PC-3 (cell line): ENCODE results near the gene PFKL. TPM values are rescaled to one million over a fixed set of nuclear protein-coding genes. Genes with fewer than 3 reads are reported as not detected.
"Not testable (repeated sequence)": the region's sequence is repeated elsewhere in the genome, so short reads cannot be mapped to it uniquely, and the experiment has no call there.

Source experiments
- ATAC-seq: fragments of 200-7000 bp; cut with Tn5 transposase; 2 replicates; pipeline ENCODE4 v1.9.1; 2020; ENCODE audit warnings: mild to moderate bottlenecking, moderate library complexity
- BruUV-seq: library from RNA; stranded (reverse); fragments of 400-500 nt; replicated peaks from 2 replicates; lab custom pipeline; 2021; lab: Mats Ljungman, UMichigan
- CTCF ChIA-PET: fragments of 300-600 bp; sonication (Branson Sonifier 250); formaldehyde crosslinking; loops from one replicate; lab custom pipeline; 2022; ENCODE audit warnings: antibody characterized with exemption; lab: Charles Lee
- POLR2A ChIA-PET: fragments of 300-600 bp; sonication (Branson Sonifier 250); formaldehyde crosslinking; loops from one replicate; lab custom pipeline; 2022; ENCODE audit warnings: antibody characterized with exemption; ENCODE audit not compliant: unreplicated experiment; lab: Charles Lee
- DNase-seq: peaks from one replicate; pipeline ENCODE4 v3.0.0-alpha.2; 2015
- H2AFZ ChIP-seq: fragments of 300-600 bp; sonication (generic); 2 replicates; pipeline ENCODE4 v1.6.0; 2016; ENCODE audit warnings: antibody characterized with exemption, low read length
- H3F3A ChIP-seq: fragments of 300-600 bp; sonication (generic); one replicate; pipeline ENCODE4 v1.6.0; 2017; ENCODE audit warnings: antibody characterized with exemption, low read length, control low read depth, mild to moderate bottlenecking; ENCODE audit not compliant: unreplicated experiment
- H3K27ac ChIP-seq: fragments of 300-600 bp; sonication (generic); 2 replicates; pipeline ENCODE4 v1.5.1; 2016; ENCODE audit warnings: mild to moderate bottlenecking, low read length
- H3K27me3 ChIP-seq: fragments of 300-600 bp; sonication (generic); 2 replicates; pipeline ENCODE4 v1.6.1; 2016; ENCODE audit warnings: low read length, mixed read lengths
- H3K36me3 ChIP-seq: fragments of 300-600 bp; sonication (generic); 2 replicates; pipeline ENCODE4 v1.6.1; 2016; ENCODE audit warnings: low read depth, mixed run types, low read length, mixed read lengths
- H3K4me1 ChIP-seq: fragments of 300-600 bp; sonication (generic); 2 replicates; pipeline ENCODE4 v1.5.1; 2016; ENCODE audit warnings: low read length; ENCODE audit not compliant: insufficient read depth
- H3K4me2 ChIP-seq: fragments of 300-600 bp; sonication (generic); 2 replicates; pipeline ENCODE4 v1.6.0; 2016; ENCODE audit warnings: low read length
- H3K4me3 ChIP-seq: fragments of 300-600 bp; sonication (generic); 2 replicates; pipeline ENCODE4 v1.5.1; 2016; ENCODE audit warnings: mild to moderate bottlenecking, low read length, mixed read lengths
- H3K79me2 ChIP-seq: fragments of 300-600 bp; sonication (generic); 2 replicates; pipeline ENCODE4 v1.6.1; 2017; ENCODE audit warnings: low read length, mixed read lengths
- H3K9ac ChIP-seq: fragments of 300-600 bp; sonication (generic); 2 replicates; pipeline ENCODE4 v1.6.0; 2016; ENCODE audit warnings: mild to moderate bottlenecking, low read length
- H3K9me2 ChIP-seq: fragments of 300-600 bp; sonication (generic); replicated peaks from 2 replicates; pipeline ENCODE4 v1.6.1; 2016; ENCODE audit warnings: mixed run types, low read length, mixed read lengths
- H3K9me3 ChIP-seq: fragments of 300-600 bp; sonication (generic); 2 replicates; pipeline ENCODE4 v1.6.1; 2016; ENCODE audit warnings: low read length, mixed read lengths
- H4K20me1 ChIP-seq: fragments of 300-600 bp; sonication (generic); 2 replicates; pipeline ENCODE4 v1.6.1; 2016; ENCODE audit warnings: low read length, mixed read lengths
- EZH2 ChIP-seq: fragments of 300-600 bp; sonication (generic); IDR thresholded peaks from one replicate; pipeline ENCODE4 v1.6.1; 2017; ENCODE audit warnings: antibody characterized with exemption, mild to moderate bottlenecking, low read length; ENCODE audit not compliant: unreplicated experiment
- EZH2phosphoT487 ChIP-seq: fragments of 300-600 bp; sonication (generic); IDR thresholded peaks from 2 replicates; pipeline ENCODE4 v1.6.1; 2018; ENCODE audit warnings: mild to moderate bottlenecking, antibody characterized with exemption, low read length, borderline replicate concordance
- intact Hi-C: fragments of 100-400 bp; cut with micrococcal nuclease; formaldehyde crosslinking; loops from 2 replicates; pipeline ENCODE4 v1.9.0; 2023
- total RNA-seq: library from RNA; depleted of rRNA; stranded (reverse); fragments of >200 nt; gene quantifications from 2 replicates; pipeline ENCODE4 v1.2.3, GENCODE V29; 2014
- TF ChIP-seq, protein P1 (sequence below): fragments of 300-600 bp; sonication (generic); conservative IDR thresholded peaks from 2 replicates; pipeline ENCODE4 v1.5.1; 2017; ENCODE audit warnings: antibody characterized with exemption, low read depth, mild to moderate bottlenecking, low read length

Gene PFKL
- total RNA-seq, 1 experiment from 2014 or later: 223 TPM

DNA sequence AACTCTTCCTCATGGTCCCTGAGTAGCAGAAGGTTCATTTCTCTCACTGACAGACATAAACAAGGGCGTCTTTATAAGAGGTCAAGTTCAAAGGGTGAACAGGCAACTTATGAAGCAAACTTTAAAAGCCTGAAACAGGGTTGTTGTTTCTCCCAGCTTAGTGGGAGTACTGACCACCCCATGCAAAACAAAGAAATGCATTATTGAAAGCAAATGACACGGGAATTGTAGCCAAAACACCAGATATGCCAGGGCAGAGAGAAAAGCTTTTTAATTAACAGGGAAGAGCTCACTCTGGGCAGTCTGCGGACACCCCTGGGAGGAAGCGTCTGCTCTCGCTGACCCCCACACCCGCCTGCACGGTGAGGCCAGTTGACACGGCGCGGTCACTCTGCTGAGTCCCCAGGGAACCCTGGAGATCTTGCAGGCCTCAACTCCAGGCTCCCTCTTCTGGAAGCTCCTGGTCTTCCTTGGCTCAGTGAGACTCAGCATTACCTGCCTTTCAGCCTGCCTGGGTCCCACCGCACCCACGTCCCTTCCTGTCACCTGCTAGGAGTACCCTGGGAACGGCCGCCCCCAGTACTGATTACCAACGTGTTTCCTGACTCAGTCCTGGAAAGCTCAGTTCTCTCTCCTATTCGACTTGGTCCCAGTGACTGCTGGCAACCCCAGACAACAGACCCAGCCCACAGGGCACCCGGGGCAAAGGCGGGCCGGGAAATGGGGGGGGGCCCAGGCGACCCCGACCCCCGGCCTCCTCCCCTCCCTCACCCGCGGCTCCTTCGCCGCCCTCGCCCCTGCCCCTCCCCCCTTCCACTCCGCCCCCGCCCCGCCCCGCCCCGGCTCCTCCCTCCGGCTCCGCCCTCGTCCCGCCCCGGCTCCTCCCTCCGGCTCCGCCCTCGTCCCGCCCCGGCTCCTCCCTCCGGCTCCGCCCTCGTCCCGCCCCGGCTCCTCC, 38.4 kb downstream of the PFKL start:
- peaks cover 13% of the 10 kb centered on the region for H3K4me1 ChIP-seq
- H3K27ac ChIP-seq: peak overlapping the region; percentile 17
- intact Hi-C loops: loop anchor here (5.0 to 10.0 kb wide), 2 partner anchors 89 to 117 kb away; partner anchors contain the start of gene LRRC3
- no peak for TF ChIP-seq EZH2
- TF ChIP-seq, protein P1, sequence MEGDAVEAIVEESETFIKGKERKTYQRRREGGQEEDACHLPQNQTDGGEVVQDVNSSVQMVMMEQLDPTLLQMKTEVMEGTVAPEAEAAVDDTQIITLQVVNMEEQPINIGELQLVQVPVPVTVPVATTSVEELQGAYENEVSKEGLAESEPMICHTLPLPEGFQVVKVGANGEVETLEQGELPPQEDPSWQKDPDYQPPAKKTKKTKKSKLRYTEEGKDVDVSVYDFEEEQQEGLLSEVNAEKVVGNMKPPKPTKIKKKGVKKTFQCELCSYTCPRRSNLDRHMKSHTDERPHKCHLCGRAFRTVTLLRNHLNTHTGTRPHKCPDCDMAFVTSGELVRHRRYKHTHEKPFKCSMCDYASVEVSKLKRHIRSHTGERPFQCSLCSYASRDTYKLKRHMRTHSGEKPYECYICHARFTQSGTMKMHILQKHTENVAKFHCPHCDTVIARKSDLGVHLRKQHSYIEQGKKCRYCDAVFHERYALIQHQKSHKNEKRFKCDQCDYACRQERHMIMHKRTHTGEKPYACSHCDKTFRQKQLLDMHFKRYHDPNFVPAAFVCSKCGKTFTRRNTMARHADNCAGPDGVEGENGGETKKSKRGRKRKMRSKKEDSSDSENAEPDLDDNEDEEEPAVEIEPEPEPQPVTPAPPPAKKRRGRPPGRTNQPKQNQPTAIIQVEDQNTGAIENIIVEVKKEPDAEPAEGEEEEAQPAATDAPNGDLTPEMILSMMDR: peak; percentile 53; the same call in 1 of the 2 replicates
- H3K4me2 ChIP-seq: peak overlapping the region; percentile 76
- H3F3A ChIP-seq: peaks cover 5% of the 10 kb centered on the region
- peak; percentile 43 for ATAC-seq
- ChIA-PET CTCF (no interaction called here), POLR2A (interaction anchor here (0.6 to 1.1 kb wide), 5 partner anchors 13 to 1307 kb away, joined by 3 to 5 read pairs (median 3); no protein-coding TSS in a partner anchor)
- no peaks in the 10 kb centered on the region; the same call in 1 of the 2 replicates for H3K36me3 ChIP-seq
- H2AFZ ChIP-seq: peak overlapping the region; percentile 45
- no peaks in the 10 kb centered on the region for H3K79me2 ChIP-seq
- no TSS peak for BruUV-seq
- H3K9me2 ChIP-seq: no peaks in the 10 kb centered on the region
- H4K20me1 ChIP-seq: no peaks in the 10 kb centered on the region
- no peaks in the 10 kb centered on the region for H3K27me3 ChIP-seq
- H3K9me3 ChIP-seq: no peaks in the 10 kb centered on the region
- H3K4me3 ChIP-seq: peak overlapping the region; percentile 57
- DNase-seq: peak; percentile 66
- H3K9ac ChIP-seq: no peak overlapping the region

DNA sequence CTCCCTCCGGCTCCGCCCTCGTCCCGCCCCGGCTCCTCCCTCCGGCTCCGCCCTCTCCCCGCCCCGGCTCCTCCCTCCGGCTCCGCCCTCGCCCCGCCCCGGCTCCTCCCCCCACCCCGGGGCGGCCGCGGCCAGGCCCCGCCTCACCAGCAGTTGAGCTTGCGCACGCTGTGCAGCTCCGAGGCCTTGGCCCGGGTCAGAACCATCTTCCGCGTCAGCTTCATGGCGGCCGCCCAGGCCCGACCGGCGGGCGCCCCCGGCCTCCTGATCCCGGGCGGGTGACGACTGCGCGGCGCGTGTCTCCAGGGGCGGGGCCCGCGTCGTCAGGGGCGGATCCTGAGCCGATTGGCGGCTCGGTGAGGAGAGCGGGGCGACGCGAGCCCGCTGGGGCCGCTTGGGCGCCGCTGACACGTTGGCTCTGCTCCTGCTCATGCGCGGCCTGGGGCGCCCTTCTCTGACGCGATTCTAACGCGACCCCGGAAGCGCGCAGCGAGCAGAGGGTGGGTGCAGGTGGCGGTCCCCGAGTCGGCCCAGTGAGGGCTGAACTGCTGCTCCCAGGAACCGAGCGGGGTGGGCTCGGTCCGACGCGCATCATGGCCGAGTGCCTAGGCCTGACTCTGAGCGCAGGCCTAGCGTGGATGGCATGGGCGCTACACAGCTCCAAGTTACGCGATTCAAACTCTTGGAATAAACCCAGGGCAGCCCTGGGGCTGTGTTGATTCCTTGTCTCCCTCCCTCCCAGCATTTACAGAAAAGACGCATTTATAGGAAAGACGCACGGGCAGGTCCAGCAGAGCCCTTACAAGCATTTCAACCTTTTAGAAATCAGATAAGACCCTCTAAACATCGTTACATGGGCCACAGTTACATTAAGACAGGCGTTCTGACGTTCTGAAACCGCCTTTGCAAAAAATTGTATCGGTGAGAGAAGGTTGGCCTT, 39.4 kb downstream of the PFKL start, which contains the start of gene CFAP410:
CFAP410 (minus strand) TSS at position 420 of the 940 bp plus-strand sequence; CDS start at position 224, 196 bp downstream.
- intact Hi-C loops: loop anchor here (5.0 to 10.0 kb wide), 2 partner anchors 88 to 116 kb away; partner anchors contain the start of gene LRRC3
- no peaks in the 10 kb centered on the region for H3K9me3 ChIP-seq
- H3K79me2 ChIP-seq: no peaks in the 10 kb centered on the region
- peak; percentile 88 for ATAC-seq
- peak within 1 kb of the TSS; percentile 98 for H3K27ac ChIP-seq
- H2AFZ ChIP-seq: peak within 1 kb of the TSS; percentile 79
- H3F3A ChIP-seq: peaks cover 5% of the 10 kb centered on the region
- TSS peak; percentile 92 for BruUV-seq
- H3K9ac ChIP-seq: peak within 1 kb of the TSS; percentile 97
- peak within 1 kb of the TSS; percentile 100 for H3K4me2 ChIP-seq
- DNase-seq: peak; percentile 96
- H3K9me2 ChIP-seq: no peaks in the 10 kb centered on the region
- POLR2A ChIA-PET: interaction anchor here (0.6 to 1.1 kb wide), 5 partner anchors 29 to 1306 kb away, joined by 3 to 4 read pairs (median 3); no protein-coding TSS in a partner anchor
- H4K20me1 ChIP-seq: no peaks in the 10 kb centered on the region
- H3K27me3 ChIP-seq: no peaks in the 10 kb centered on the region
- H3K4me3 ChIP-seq: peak within 1 kb of the TSS; percentile 94
- TF ChIP-seq, protein P1: no peak
- no peak for TF ChIP-seq EZH2phosphoT487
- no peak for TF ChIP-seq EZH2
- CTCF ChIA-PET: interaction anchor here (0.6 kb wide), 4 partner anchors 9 to 1048 kb away, joined by 3 to 9 read pairs (median 5); no protein-coding TSS in a partner anchor
- H3K4me1 ChIP-seq: peaks cover 13% of the 10 kb centered on the region
- no peaks in the 10 kb centered on the region; the same call in 1 of the 2 replicates for H3K36me3 ChIP-seq

DNA sequence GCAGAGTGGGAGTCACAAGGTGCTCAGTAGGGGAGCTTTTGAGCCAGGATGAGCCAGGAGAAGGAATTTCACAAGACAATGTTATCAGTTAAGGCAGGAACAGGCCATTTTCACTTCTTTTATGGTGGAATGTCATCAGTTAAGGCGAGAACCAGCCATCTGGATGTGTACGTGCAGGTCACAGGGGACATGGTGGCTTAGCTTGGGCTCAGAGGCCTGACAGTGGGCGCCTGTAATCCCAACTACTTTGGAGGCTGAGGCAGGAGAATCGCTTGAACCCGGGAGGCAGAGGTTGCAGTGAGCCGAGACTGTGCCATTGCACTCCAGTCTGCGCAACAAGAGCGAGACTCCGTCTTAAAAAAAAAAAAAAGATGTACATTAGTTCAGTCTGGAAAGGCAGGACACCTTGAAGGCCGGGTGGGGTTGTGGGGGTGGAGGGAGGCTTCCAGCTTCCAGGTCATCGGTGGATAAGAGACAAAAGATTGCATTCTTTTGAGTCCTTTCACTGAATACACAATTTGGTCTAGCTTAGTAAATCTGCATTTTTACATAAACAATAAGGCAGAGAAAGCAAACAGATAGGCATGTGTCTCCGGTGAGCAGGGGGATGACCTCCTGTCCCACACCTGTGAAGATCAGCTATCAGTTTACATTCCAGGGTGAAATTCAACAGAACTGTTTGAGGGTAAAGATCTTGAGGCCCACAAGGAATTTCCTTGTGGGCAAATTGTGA, 42.0 kb downstream of the PFKL start:
- H3K27ac ChIP-seq, ATAC-seq, H3K4me2 ChIP-seq, H3K9me2 ChIP-seq, BruUV-seq, H3K27me3 ChIP-seq, H3K9ac ChIP-seq, DNase-seq, H3K36me3 ChIP-seq, H3K4me3 ChIP-seq, POLR2A ChIA-PET, H3K9me3 ChIP-seq, H3K79me2 ChIP-seq, H4K20me1 ChIP-seq, H3F3A ChIP-seq, H2AFZ ChIP-seq, intact Hi-C loops: not testable (repeated sequence)
- CTCF ChIA-PET: interaction anchor here (0.6 kb wide), 1 partner anchor 136 kb away, joined by 4 read pairs; no protein-coding TSS in a partner anchor
- peaks cover 13% of the 10 kb centered on the region for H3K4me1 ChIP-seq

DNA sequence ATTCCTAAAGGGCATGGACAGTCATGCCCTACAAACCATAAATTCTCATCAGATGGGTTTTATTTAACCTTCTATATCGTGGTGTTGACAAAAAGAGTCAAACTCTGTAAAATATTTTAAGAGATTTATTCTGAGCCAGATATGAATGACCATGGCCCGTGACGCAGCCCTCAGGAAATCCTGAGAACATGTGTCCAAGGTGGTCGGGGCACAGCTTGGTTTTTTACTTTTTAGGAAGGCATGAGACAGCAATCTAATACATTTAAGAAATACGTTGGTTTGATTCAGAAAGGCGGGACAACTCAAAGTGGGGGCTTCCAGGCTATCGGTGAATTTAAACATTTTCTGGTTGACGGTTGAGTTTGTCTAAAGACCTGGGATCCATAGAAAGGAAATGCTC, 43.1 kb downstream of the PFKL start:
- H3K27me3 ChIP-seq, H3K4me3 ChIP-seq, BruUV-seq, intact Hi-C loops, H3K79me2 ChIP-seq, H4K20me1 ChIP-seq, H3K9ac ChIP-seq, H3F3A ChIP-seq, POLR2A ChIA-PET, CTCF ChIA-PET, H3K9me2 ChIP-seq, H3K27ac ChIP-seq, H3K9me3 ChIP-seq, H2AFZ ChIP-seq, ATAC-seq, H3K36me3 ChIP-seq, H3K4me2 ChIP-seq, DNase-seq: not testable (repeated sequence)
- H3K4me1 ChIP-seq: peaks cover 11% of the 10 kb centered on the region
